ENCODE data around the gene EDEM2.
"Not testable (repeated sequence)": the region's sequence is repeated elsewhere in the genome, so short reads cannot be mapped to it uniquely, and the experiment has no call there.

Gene EDEM2

GRCh38 chr20:35173576-35174192 lies 26.5 kb upstream of the EDEM2 start:
- TF ChIP-seq CTCF (IDR thresholded peaks at IDR 0.05; ENCODE audit: borderline replicate concordance, insufficient read depth, low read depth, low read length): no peak
- H3K4me3 ChIP-seq (ENCODE audit: low read depth, low read length): no peak overlapping the region

GRCh38 chr20:35172434-35172806 lies 25.3 kb upstream of the EDEM2 start:
- no peak overlapping the region for H3K4me3 ChIP-seq (ENCODE audit: low read depth, low read length)
- TF ChIP-seq CTCF (IDR thresholded peaks at IDR 0.05; ENCODE audit: borderline replicate concordance, insufficient read depth, low read depth, low read length): no peak

GRCh38 chr20:35171753-35172433 lies 24.8 kb upstream of the EDEM2 start, which contains the start of gene PROCR:
Gene PROCR, plus strand, starts transcription at chr20:35172072. Its CDS starts 83 bp downstream, at chr20:35172155.
- TF ChIP-seq CTCF (IDR thresholded peaks at IDR 0.05; ENCODE audit: borderline replicate concordance, insufficient read depth, low read depth, low read length): no peak
- no peak within 1 kb of the TSS for H3K4me3 ChIP-seq (ENCODE audit: low read depth, low read length)

GRCh38 chr20:35171438-35171752 lies 24.3 kb upstream of the EDEM2 start:
- TF ChIP-seq CTCF (IDR thresholded peaks at IDR 0.05; ENCODE audit: borderline replicate concordance, insufficient read depth, low read depth, low read length): no peak
- no peak overlapping the region for H3K4me3 ChIP-seq (ENCODE audit: low read depth, low read length)

GRCh38 chr20:35168701-35169409 lies 21.7 kb upstream of the EDEM2 start:
- H3K4me3 ChIP-seq (ENCODE audit: low read depth, low read length): not testable (repeated sequence)

- no peak for TF ChIP-seq CTCF (IDR thresholded peaks at IDR 0.05; ENCODE audit: borderline replicate concordance, insufficient read depth, low read depth, low read length)
- H3K4me3 ChIP-seq (ENCODE audit: low read depth, low read length): no peak overlapping the region
Observed at GRCh38 chr20:35167787-35168186, 20.7 kb upstream of the EDEM2 start.

GRCh38 chr20:35166242-35166830 lies 19.2 kb upstream of the EDEM2 start:
- TF ChIP-seq CTCF (IDR thresholded peaks at IDR 0.05; ENCODE audit: borderline replicate concordance, insufficient read depth, low read depth, low read length): no peak

More at GRCh38 chr20:35166242-35166830, 19.2 kb upstream of the EDEM2 start:
- H3K4me3 ChIP-seq (ENCODE audit: low read depth, low read length): no peak overlapping the region

Measured in GM12875 (cell line).